ENCODE measurements around the gene CPVL.

DNA sequence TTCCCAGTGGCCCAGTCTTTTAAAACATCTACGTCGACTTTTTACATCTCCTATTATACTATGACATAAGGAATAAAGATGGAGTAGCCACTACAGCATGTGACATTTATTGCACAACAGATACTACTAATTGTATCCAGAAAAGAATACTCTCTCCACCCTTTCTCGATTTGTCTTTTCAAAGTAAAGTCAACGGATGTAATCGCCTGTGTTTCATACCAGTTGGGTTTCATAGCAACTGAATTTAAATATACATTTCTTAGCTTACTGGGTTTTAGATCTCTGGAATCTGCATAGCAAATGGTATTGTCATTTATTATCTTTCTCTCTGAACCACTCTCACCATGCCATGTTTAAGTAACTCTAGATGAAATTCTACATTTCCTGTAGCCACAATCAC, 101.8 kb downstream of the CPVL start:
- TF ChIP-seq YY1 (IDR thresholded peaks at IDR 0.05; ENCODE audit: insufficient read depth, insufficient read length) = no peak
- no peak for TF ChIP-seq ZNF274 (IDR thresholded peaks at IDR 0.05; ENCODE audit: low read depth, low read length)
- TF ChIP-seq SUZ12 (IDR thresholded peaks at IDR 0.05; ENCODE audit: extremely low read depth, insufficient read depth, insufficient read length) = no peak
